ACC112 (cell line): ENCODE measurements around the gene GNAT2.
A peak's percentile ranks its signal among the peaks of the same experiment; 100 is the strongest.

Experiments used
- H2AFZ ChIP-seq: fragments of 200-600 bp; sonication (generic); one replicate; pipeline ENCODE4 v1.6.0; 2017; ENCODE audit warnings: antibody characterized with exemption, low read length; ENCODE audit not compliant: unreplicated experiment
- H3K27ac ChIP-seq: fragments of 200-600 bp; sonication (generic); 2 replicates; pipeline ENCODE4 v1.5.1; 2014; ENCODE audit warnings: low read depth, mild to moderate bottlenecking, antibody characterized with exemption, low read length, moderate library complexity
- H3K27me3 ChIP-seq: fragments of 200-600 bp; sonication (generic); 2 replicates; pipeline ENCODE4 v1.6.1; 2014; ENCODE audit warnings: mild to moderate bottlenecking, antibody characterized with exemption, low read length, moderate library complexity, mixed read lengths; ENCODE audit not compliant: insufficient read depth
- H3K36me3 ChIP-seq: fragments of 200-600 bp; sonication (generic); 2 replicates; pipeline ENCODE4 v1.6.1; 2016; ENCODE audit warnings: mild to moderate bottlenecking, antibody characterized with exemption, low read length, moderate library complexity, mixed read lengths; ENCODE audit not compliant: insufficient read depth
- H3K4me1 ChIP-seq: fragments of 200-600 bp; sonication (generic); one replicate; pipeline ENCODE4 v1.6.1; 2016; ENCODE audit warnings: low read length, mixed read lengths; ENCODE audit not compliant: insufficient read depth, unreplicated experiment, control insufficient read depth
- H3K4me3 ChIP-seq: fragments of 200-600 bp; sonication (generic); 2 replicates; pipeline ENCODE4 v1.5.1; 2014; ENCODE audit warnings: mild to moderate bottlenecking, low read depth, low read length
- H3K79me2 ChIP-seq: fragments of 200-600 bp; sonication (generic); one replicate; pipeline ENCODE4 v1.6.0; 2016; ENCODE audit warnings: low read length; ENCODE audit not compliant: control insufficient read depth, unreplicated experiment, insufficient read depth

The GNAT2 gene

GRCh38 chr1:109657395-109657794 lies 38.0 kb upstream of the GNAT2 start:
- peaks cover 4% of the 10 kb centered on the region for H3K4me1 ChIP-seq
- H3K4me3 ChIP-seq = no peak overlapping the region
- H3K36me3 ChIP-seq = no peaks in the 10 kb centered on the region
- 0 out of 2 replicates have a peak, but pooled peaks cover 2% of the 10 kb centered on the region for H3K27me3 ChIP-seq
- H3K79me2 ChIP-seq = no peaks in the 10 kb centered on the region
- H2AFZ ChIP-seq = no peak overlapping the region
- no peak overlapping the region for H3K27ac ChIP-seq

GRCh38 chr1:109655615-109656519 lies 36.5 kb upstream of the GNAT2 start, which contains the start of gene GSTM4:
GSTM4 (plus strand) TSS chr1:109656099; CDS start chr1:109656390, 291 bp downstream.
- no peak within 1 kb of the TSS; the same call in 1 of the 2 replicates for H3K27ac ChIP-seq
- H3K27me3 ChIP-seq = peaks cover 11% of the 10 kb centered on the region; the same call in 1 of the 2 replicates
- no peaks in the 10 kb centered on the region for H3K79me2 ChIP-seq
- peaks cover 7% of the 10 kb centered on the region for H3K4me1 ChIP-seq
- no peaks in the 10 kb centered on the region for H3K36me3 ChIP-seq
- H2AFZ ChIP-seq = peak within 1 kb of the TSS; percentile 95
- peak within 1 kb of the TSS; percentile 80 for H3K4me3 ChIP-seq

- Histone ChIP-seq H3K4me3 (no peak overlapping the region), H3K36me3 (no peaks in the 10 kb centered on the region), H3K4me1 (peaks cover 19% of the 10 kb centered on the region), H3K79me2 (no peaks in the 10 kb centered on the region), H2AFZ (no peak overlapping the region), H3K27me3 (peaks cover 11% of the 10 kb centered on the region; the same call in 1 of the 2 replicates), H3K27ac (no peak overlapping the region)
These were observed 35.1 kb upstream of the GNAT2 start for GRCh38 chr1:109654519-109654918.

GRCh38 chr1:109653306-109653705 lies 33.9 kb upstream of the GNAT2 start:
- no peak overlapping the region for H3K27ac ChIP-seq
- H3K27me3 ChIP-seq = peaks cover 11% of the 10 kb centered on the region; the same call in 1 of the 2 replicates
- no peaks in the 10 kb centered on the region for H3K36me3 ChIP-seq
- no peak overlapping the region for H3K4me3 ChIP-seq
- no peak overlapping the region for H2AFZ ChIP-seq
- peaks cover 19% of the 10 kb centered on the region for H3K4me1 ChIP-seq
- H3K79me2 ChIP-seq = no peaks in the 10 kb centered on the region

GRCh38 chr1:109652402-109652801 lies 33.0 kb upstream of the GNAT2 start:
- Histone ChIP-seq H3K27me3 (peaks cover 11% of the 10 kb centered on the region; the same call in 1 of the 2 replicates), H3K4me1 (peaks cover 19% of the 10 kb centered on the region), H3K27ac (no peak overlapping the region), H3K36me3 (no peaks in the 10 kb centered on the region), H3K4me3 (no peak overlapping the region), H2AFZ (no peak overlapping the region), H3K79me2 (no peaks in the 10 kb centered on the region)

- Histone ChIP-seq H3K79me2 (no peaks in the 10 kb centered on the region), H3K27me3 (peaks cover 11% of the 10 kb centered on the region; the same call in 1 of the 2 replicates), H3K27ac (no peak overlapping the region), H3K4me3 (no peak overlapping the region), H3K4me1 (peaks cover 19% of the 10 kb centered on the region), H3K36me3 (no peaks in the 10 kb centered on the region), H2AFZ (peak overlapping the region; percentile 26)
These were observed 31.2 kb upstream of the GNAT2 start for GRCh38 chr1:109650609-109651008.

- Histone ChIP-seq H3K36me3 (no peaks in the 10 kb centered on the region), H3K79me2 (no peaks in the 10 kb centered on the region), H2AFZ (peak overlapping the region; percentile 84), H3K27ac (no peak overlapping the region), H3K27me3 (peaks cover 11% of the 10 kb centered on the region; the same call in 1 of the 2 replicates), H3K4me3 (peak overlapping the region; percentile 72), H3K4me1 (peaks cover 14% of the 10 kb centered on the region)
These were observed 30.1 kb upstream of the GNAT2 start for GRCh38 chr1:109649491-109649914.

- Histone ChIP-seq H3K4me3 (no peak overlapping the region), H3K4me1 (peaks cover 4% of the 10 kb centered on the region), H3K36me3 (no peaks in the 10 kb centered on the region), H3K27ac (no peak overlapping the region), H2AFZ (no peak overlapping the region), H3K79me2 (no peaks in the 10 kb centered on the region), H3K27me3 (no peaks in the 10 kb centered on the region)
These were observed 25.3 kb upstream of the GNAT2 start for GRCh38 chr1:109644670-109645069.

GRCh38 chr1:109643385-109644230 lies 24.2 kb upstream of the GNAT2 start:
- H2AFZ ChIP-seq = peak overlapping the region; percentile 76
- H3K36me3 ChIP-seq = no peaks in the 10 kb centered on the region
- H3K79me2 ChIP-seq = no peaks in the 10 kb centered on the region
- no peak overlapping the region for H3K27ac ChIP-seq
- peaks cover 4% of the 10 kb centered on the region for H3K4me1 ChIP-seq
- H3K4me3 ChIP-seq = no peak overlapping the region
- no peaks in the 10 kb centered on the region for H3K27me3 ChIP-seq

GRCh38 chr1:109642626-109643025 lies 23.2 kb upstream of the GNAT2 start:
- no peaks in the 10 kb centered on the region for H3K27me3 ChIP-seq

More at GRCh38 chr1:109642626-109643025, 23.2 kb upstream of the GNAT2 start:
- no peak overlapping the region for H3K4me3 ChIP-seq
- no peak overlapping the region for H2AFZ ChIP-seq
- peaks cover 4% of the 10 kb centered on the region for H3K4me1 ChIP-seq
- H3K36me3 ChIP-seq = no peaks in the 10 kb centered on the region
- H3K27ac ChIP-seq = no peak overlapping the region
- H3K79me2 ChIP-seq = no peaks in the 10 kb centered on the region
